ENCODE data around the gene ADGRL3. TPM values are rescaled to one million over a fixed set of nuclear protein-coding genes. Genes with fewer than 3 reads are reported as not detected.

Gene ADGRL3
- total and polyA plus RNA-seq, 2 donors (not counting 1 experiment from before 2014, with no cell fraction given) = under 0.01 to 0.05 TPM

DNA sequence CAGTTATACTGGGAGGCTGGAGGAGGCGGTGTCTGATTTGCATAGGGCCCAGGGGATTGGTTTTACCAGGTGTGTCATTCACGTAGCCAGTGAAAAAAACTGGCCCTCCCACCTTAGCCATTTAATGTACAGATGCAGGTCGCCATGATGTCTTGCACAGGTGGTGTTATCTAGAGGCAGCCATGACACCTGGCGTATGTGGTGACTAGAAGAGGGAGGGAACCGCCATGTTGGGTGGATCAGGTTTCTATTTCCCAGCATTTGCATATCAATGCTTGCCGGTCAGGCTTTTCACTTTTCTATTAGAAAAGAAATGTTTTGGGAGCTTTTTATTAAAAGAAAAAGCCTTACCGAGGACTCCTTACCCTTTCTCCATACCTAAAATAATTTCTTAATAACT, 523.4 kb downstream of the ADGRL3 start:
- TF ChIP-seq EZH2 (IDR thresholded peaks at IDR 0.05; ENCODE audit: low read length, missing control alignments) = no peak
- H3K27me3 ChIP-seq (ENCODE audit: control insufficient read depth, insufficient read depth, low read length) = no peaks in the 10 kb centered on the region
- no peaks in the 10 kb centered on the region for H3K79me2 ChIP-seq (ENCODE audit: control insufficient read depth, insufficient read depth, low read length)
- H3K36me3 ChIP-seq (ENCODE audit: control insufficient read depth, insufficient read depth, low read length) = no peaks in the 10 kb centered on the region
- H2AFZ ChIP-seq (ENCODE audit: low read length) = no peak overlapping the region
- H3K4me1 ChIP-seq (ENCODE audit: control insufficient read depth, extremely low read depth, insufficient read depth, low read length) = no peaks in the 10 kb centered on the region
- H3K9ac ChIP-seq (ENCODE audit: insufficient read depth, low read length) = no peak overlapping the region
- no peak for DNase-seq (ENCODE audit: low read depth in 2 of 2)
- H3K27ac ChIP-seq (ENCODE audit: insufficient read depth, low read length) = no peak overlapping the region
- H3K4me2 ChIP-seq (ENCODE audit: extremely low read depth, insufficient read depth, low read length) = no peak overlapping the region
- no peak overlapping the region for H3K4me3 ChIP-seq (replicated peaks in 1 of 4; ENCODE audit: control extremely low read depth in 1 of 4, insufficient read depth in 1 of 4, low read depth in 3 of 4, low read length in 4 of 4)
- no peaks in the 10 kb centered on the region for H4K20me1 ChIP-seq (ENCODE audit: control insufficient read depth, extremely low read depth, insufficient read depth, low read length)
- H3K9me3 ChIP-seq (ENCODE audit: control insufficient read depth, insufficient read depth, low read depth, low read length) = no peaks in the 10 kb centered on the region

DNA sequence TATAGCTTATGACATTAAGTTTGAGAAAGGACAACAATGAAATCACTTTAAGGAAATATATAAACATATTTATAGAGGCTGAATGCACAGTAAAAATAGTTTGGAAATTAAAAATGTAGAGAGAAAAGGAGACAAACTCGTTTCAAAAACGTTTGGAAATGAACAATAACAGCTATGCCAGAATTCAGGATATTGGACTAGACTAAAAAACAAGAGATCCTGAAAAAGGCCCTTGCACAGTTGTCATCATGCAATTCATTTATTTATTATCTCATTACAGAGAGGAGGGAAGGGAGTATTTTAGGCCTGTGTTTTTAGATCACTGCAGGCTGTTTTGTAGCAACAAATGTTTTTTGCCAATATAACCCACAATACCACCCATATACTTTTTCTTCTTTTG, 527.2 kb downstream of the ADGRL3 start:
- Histone ChIP-seq H3K9me3 (ENCODE audit: control insufficient read depth, insufficient read depth, low read depth, low read length) (no peaks in the 10 kb centered on the region), H3K9ac (ENCODE audit: insufficient read depth, low read length) (no peak overlapping the region), H4K20me1 (ENCODE audit: control insufficient read depth, extremely low read depth, insufficient read depth, low read length) (no peaks in the 10 kb centered on the region), H3K4me2 (ENCODE audit: extremely low read depth, insufficient read depth, low read length) (no peak overlapping the region), H3K36me3 (ENCODE audit: control insufficient read depth, insufficient read depth, low read length) (no peaks in the 10 kb centered on the region), H3K4me3 (replicated peaks in 1 of 4; ENCODE audit: control extremely low read depth in 1 of 4, insufficient read depth in 1 of 4, low read depth in 3 of 4, low read length in 4 of 4) (no peak overlapping the region), H3K79me2 (ENCODE audit: control insufficient read depth, insufficient read depth, low read length) (no peaks in the 10 kb centered on the region), H2AFZ (ENCODE audit: low read length) (no peak overlapping the region), H3K27me3 (ENCODE audit: control insufficient read depth, insufficient read depth, low read length) (no peaks in the 10 kb centered on the region), H3K4me1 (ENCODE audit: control insufficient read depth, extremely low read depth, insufficient read depth, low read length) (no peaks in the 10 kb centered on the region), H3K27ac (ENCODE audit: insufficient read depth, low read length) (no peak overlapping the region)
- no peak for DNase-seq (ENCODE audit: low read depth in 2 of 2)
- no peak for TF ChIP-seq EZH2 (IDR thresholded peaks at IDR 0.05; ENCODE audit: low read length, missing control alignments)
- TF ChIP-seq, protein P1, sequence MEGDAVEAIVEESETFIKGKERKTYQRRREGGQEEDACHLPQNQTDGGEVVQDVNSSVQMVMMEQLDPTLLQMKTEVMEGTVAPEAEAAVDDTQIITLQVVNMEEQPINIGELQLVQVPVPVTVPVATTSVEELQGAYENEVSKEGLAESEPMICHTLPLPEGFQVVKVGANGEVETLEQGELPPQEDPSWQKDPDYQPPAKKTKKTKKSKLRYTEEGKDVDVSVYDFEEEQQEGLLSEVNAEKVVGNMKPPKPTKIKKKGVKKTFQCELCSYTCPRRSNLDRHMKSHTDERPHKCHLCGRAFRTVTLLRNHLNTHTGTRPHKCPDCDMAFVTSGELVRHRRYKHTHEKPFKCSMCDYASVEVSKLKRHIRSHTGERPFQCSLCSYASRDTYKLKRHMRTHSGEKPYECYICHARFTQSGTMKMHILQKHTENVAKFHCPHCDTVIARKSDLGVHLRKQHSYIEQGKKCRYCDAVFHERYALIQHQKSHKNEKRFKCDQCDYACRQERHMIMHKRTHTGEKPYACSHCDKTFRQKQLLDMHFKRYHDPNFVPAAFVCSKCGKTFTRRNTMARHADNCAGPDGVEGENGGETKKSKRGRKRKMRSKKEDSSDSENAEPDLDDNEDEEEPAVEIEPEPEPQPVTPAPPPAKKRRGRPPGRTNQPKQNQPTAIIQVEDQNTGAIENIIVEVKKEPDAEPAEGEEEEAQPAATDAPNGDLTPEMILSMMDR (conservative IDR thresholded peaks at IDR 0.05 in 1 of 2, IDR thresholded peaks at IDR 0.05 in 1 of 2; ENCODE audit: low read depth in 1 of 2, low read length in 2 of 2) = no peak

DNA sequence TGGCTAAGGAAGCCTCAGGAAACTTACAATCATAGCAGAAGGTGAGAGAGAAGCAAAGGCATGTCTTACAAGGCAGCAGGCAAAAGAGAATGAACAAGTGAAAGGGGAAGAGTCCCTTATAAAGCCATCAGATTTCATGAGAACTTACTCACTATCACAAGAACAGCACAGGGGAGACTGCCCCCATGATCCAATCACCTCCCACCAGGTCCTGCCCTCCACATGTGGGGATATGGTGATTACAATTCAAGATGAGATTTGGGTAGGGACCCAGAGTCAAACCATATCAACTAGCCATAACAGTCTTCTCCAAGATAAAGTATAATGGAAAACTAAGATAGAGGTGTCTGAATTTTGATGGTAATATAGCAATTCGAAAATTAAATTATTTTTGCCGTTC, 534.3 kb downstream of the ADGRL3 start:
- no peak overlapping the region for H2AFZ ChIP-seq (ENCODE audit: low read length)
- H4K20me1 ChIP-seq (ENCODE audit: control insufficient read depth, extremely low read depth, insufficient read depth, low read length) = no peaks in the 10 kb centered on the region
- H3K9me3 ChIP-seq (ENCODE audit: control insufficient read depth, insufficient read depth, low read depth, low read length) = no peaks in the 10 kb centered on the region
- no peak overlapping the region for H3K27ac ChIP-seq (ENCODE audit: insufficient read depth, low read length)
- TF ChIP-seq, protein P1 (conservative IDR thresholded peaks at IDR 0.05 in 1 of 2, IDR thresholded peaks at IDR 0.05 in 1 of 2; ENCODE audit: low read depth in 1 of 2, low read length in 2 of 2) = no peak
- TF ChIP-seq EZH2 (IDR thresholded peaks at IDR 0.05; ENCODE audit: low read length, missing control alignments) = no peak
- H3K9ac ChIP-seq (ENCODE audit: insufficient read depth, low read length) = no peak overlapping the region
- no peaks in the 10 kb centered on the region for H3K27me3 ChIP-seq (ENCODE audit: control insufficient read depth, insufficient read depth, low read length)
- H3K36me3 ChIP-seq (ENCODE audit: control insufficient read depth, insufficient read depth, low read length) = no peaks in the 10 kb centered on the region
- H3K4me1 ChIP-seq (ENCODE audit: control insufficient read depth, extremely low read depth, insufficient read depth, low read length) = no peaks in the 10 kb centered on the region
- H3K79me2 ChIP-seq (ENCODE audit: control insufficient read depth, insufficient read depth, low read length) = no peaks in the 10 kb centered on the region
- no peak overlapping the region for H3K4me2 ChIP-seq (ENCODE audit: extremely low read depth, insufficient read depth, low read length)
- DNase-seq (ENCODE audit: low read depth in 2 of 2) = no peak
- no peak overlapping the region for H3K4me3 ChIP-seq (replicated peaks in 1 of 4; ENCODE audit: control extremely low read depth in 1 of 4, insufficient read depth in 1 of 4, low read depth in 3 of 4, low read length in 4 of 4)
